Astrocyte of the spinal cord (primary cell): Measurements from ENCODE around the gene TIMM17B.

Experiments
- DNase-seq: peaks from one replicate; pipeline ENCODE4 v3.0.0; 2011; ENCODE audit warnings: low read depth, low spot score
- H3K4me3 ChIP-seq: 2 replicates; pipeline ENCODE4 v1.5.1; 2011; ENCODE audit warnings: low read depth, mild to moderate bottlenecking, low read length, moderate library complexity
- in situ Hi-C: cut with HindIII; loops from 2 replicates; pipeline ENCODE4 v1.10.0; 2017; ENCODE audit warnings: low sequenced_read_pairs
- TF ChIP-seq, protein P1 (sequence below): IDR thresholded peaks from 2 replicates; pipeline ENCODE4 v1.5.1; 2012; ENCODE audit warnings: low read depth, mild to moderate bottlenecking, low read length, inconsistent platforms

The TIMM17B gene

DNA sequence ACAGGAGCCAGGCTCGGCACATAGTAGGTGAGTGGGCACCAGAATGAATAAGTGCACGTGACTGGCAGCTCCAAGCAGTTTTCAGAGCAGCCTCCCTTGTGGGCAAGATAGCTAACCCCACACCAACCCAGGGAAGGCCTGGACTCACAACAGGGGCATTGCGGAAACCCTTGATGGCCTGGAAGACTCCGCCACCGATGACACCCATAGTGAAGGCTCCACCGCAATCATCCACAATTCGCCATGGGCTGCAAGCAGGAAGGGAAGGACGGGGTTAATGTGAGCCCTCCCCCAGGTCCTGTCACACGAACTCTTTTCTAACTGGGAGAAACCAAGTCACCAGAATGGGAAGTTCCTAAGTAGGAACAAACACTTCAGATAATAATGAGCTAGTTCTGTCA, 957 bp downstream of the TIMM17B start:
- DNase-seq, result no peak
- TF ChIP-seq, protein P1, sequence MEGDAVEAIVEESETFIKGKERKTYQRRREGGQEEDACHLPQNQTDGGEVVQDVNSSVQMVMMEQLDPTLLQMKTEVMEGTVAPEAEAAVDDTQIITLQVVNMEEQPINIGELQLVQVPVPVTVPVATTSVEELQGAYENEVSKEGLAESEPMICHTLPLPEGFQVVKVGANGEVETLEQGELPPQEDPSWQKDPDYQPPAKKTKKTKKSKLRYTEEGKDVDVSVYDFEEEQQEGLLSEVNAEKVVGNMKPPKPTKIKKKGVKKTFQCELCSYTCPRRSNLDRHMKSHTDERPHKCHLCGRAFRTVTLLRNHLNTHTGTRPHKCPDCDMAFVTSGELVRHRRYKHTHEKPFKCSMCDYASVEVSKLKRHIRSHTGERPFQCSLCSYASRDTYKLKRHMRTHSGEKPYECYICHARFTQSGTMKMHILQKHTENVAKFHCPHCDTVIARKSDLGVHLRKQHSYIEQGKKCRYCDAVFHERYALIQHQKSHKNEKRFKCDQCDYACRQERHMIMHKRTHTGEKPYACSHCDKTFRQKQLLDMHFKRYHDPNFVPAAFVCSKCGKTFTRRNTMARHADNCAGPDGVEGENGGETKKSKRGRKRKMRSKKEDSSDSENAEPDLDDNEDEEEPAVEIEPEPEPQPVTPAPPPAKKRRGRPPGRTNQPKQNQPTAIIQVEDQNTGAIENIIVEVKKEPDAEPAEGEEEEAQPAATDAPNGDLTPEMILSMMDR, result no peak
- peak overlapping the region; percentile 70 for H3K4me3 ChIP-seq
- in situ Hi-C loops, result no loop called here

DNA sequence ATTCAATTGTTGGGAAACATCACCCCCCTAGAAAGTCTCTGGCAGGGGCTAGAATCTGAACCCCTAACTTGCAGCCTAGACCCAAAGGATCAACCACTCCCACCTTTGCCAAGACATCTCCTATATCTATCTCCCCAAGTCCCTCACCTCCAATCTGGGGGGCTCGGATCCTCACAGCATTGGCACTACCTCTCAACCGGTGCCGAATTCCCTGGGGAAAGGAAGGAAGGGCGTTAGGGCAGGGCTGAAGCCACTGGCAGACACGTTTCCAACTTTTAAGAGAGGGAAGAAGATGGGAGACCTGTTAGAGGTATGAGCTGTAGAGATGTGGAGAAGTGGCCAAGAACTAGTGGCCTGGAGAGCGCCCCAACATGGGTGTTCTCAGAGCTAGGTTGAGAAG, 2.7 kb downstream of the TIMM17B start:
- in situ Hi-C loops, result no loop called here
- no peak overlapping the region for H3K4me3 ChIP-seq
- no peak for DNase-seq
- TF ChIP-seq, protein P1, result no peak

DNA sequence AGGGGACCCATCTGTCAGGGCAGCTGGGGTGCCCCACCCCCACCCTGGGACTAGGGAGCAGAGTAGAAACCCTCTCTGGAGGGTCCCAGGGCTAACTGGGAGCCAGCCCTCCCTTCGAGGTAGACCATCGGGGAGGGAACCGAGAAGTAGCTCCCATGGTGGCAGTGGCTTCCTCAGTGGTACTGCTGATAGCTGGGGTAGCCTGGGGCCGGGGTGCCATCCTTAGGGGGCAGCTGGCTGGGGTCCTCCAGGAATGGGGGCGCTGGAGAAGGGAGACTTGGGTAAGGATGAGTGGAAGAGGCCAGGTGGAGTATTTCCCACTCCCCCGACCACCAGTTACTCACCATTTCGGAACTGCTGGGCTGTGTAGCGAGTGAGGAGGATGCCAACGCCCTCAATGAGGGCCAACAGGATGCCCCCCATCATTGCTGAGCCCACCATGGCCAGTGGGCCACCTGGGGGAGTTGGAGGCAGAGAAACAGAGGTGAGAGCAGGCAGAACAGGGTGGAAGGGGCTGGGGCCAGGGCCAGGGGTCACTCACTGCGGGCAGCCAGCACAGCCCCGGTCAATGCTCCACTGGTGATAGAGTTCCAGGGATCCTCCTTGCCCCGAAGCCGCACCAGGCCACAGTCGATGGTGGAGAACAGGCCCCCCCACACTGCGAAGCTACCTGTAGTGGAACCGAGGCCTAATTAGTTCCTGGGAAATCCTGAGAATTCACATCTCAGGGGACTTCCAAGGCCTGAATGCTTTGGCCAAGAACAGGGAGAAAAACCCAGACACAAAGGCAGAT, 3.8 kb downstream of the TIMM17B start:
- in situ Hi-C loops, result no loop called here
- H3K4me3 ChIP-seq, result no peak overlapping the region
- no peak for DNase-seq
- TF ChIP-seq, protein P1, result no peak

DNA sequence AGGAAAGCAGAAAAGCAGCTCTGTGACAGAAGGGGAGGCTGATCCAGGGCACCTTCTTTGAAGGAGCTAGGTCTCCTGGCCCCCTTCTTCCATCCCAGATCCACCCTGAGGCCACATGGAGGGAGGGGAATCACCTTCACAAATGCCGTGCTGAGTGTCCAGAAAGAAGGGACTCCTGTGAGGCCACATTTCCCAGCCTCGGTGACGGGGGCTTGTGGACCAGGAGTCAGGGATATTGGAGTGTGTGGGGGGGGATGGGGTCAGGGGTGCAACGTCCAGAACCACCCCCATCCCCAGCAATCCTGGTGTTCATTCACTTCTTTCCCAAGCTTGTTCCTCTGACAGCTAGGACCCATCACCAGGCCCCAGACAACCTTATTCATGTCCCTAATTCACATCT, 4.7 kb downstream of the TIMM17B start:
- in situ Hi-C loops, result no loop called here
- no peak overlapping the region for H3K4me3 ChIP-seq
- TF ChIP-seq, protein P1, result no peak
- no peak for DNase-seq

DNA sequence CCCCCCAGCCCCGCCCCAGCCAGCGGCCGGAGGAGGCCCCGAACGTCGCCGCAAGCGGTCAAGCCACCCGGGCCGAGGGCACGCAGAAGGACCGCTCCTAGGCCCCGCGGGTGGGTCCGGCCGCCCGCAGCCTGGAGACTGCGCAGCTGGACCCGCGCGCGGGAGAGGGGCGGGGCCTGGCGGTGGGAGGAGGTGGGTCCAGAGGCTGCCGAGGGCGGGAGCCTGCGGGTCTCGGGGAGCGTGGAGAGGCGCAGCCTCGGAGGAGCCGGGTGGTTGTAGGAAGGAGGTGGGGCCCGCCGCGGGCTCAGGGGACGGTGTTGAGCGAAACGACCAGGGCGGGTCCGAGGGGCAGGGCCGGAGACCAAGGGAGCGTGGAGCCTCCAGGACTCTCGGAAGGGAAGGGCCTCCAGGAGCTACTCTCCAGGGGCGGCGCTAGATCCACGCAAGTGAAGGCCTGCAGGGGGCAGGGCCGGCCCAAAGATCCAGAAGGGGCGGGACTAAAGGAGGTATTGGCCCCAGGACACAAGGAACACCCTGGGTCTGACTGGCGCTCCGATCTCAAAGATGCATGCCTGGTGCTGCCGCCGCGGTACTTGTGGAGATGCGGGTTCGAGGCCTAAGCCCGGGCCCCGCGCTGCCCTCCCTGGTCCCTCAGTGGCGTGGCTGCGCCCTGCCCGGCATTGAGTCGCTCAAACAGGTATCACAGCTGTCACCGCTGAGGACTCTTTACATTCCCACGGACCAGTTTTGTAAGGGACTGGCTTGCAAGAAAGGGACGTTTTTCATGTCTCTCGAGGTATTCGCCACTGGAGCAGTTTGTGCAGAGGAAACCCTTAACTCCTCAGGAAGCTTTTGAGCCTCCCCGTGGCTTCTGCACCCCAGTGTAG, 5.9 kb downstream of the TIMM17B start:
- in situ Hi-C loops, result no loop called here
- TF ChIP-seq, protein P1, result peak; percentile 47
- peak; percentile 81 for DNase-seq
- H3K4me3 ChIP-seq, result peak overlapping the region; percentile 40

DNA sequence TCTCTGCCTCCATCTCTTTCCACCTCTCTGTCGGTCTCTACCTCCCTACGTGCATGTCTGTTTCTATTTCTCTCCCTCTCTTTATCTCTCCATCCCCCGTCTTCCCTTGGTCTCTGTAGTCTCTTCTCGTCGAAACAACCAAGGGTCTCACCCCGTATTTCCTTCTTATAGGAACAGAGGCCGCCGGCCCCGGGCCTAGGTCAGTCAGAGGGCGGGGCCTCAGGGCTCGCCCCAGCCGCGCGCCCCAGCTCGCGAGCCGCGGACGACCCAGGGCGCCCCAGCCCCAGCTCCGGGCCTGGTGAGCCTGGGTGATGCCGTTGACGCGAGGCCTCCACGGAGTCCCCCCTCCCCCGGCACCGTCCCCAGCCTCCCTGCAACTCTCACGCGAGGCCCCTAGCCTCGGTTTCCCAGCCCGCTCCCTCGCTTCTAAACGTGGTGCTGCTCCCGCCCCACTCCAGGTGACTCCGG, 6.6 kb downstream of the TIMM17B start:
- TF ChIP-seq, protein P1, result no peak
- H3K4me3 ChIP-seq, result peak overlapping the region; percentile 40
- no peak for DNase-seq
- in situ Hi-C loops, result no loop called here
